Uterus (tissue), 2 donors: ENCODE results near the gene GINM1.

ENCODE experiments used
- POLR2A ChIP-seq, 2 donors: fragments of 450-650 bp; IDR thresholded peaks; one replicate each; pipeline ENCODE4 v1.6.1; 2016; ENCODE audit warnings: antibody characterized with exemption in 2 of 2, mild to moderate bottlenecking in 1 of 2, moderate library complexity in 1 of 2
- TF ChIP-seq, protein P1 (sequence below), 4 experiments: fragments of 200-600 bp in 2 of 4; fragments of 450-650 bp in 2 of 4; sonication (generic) in 2 of 4; IDR thresholded peaks; one replicate each; pipeline ENCODE4 v1.5.1; 2016 to 2019; ENCODE audit warnings: antibody characterized with exemption in 4 of 4, mild to moderate bottlenecking in 2 of 4, moderate library complexity in 1 of 4

DNA sequence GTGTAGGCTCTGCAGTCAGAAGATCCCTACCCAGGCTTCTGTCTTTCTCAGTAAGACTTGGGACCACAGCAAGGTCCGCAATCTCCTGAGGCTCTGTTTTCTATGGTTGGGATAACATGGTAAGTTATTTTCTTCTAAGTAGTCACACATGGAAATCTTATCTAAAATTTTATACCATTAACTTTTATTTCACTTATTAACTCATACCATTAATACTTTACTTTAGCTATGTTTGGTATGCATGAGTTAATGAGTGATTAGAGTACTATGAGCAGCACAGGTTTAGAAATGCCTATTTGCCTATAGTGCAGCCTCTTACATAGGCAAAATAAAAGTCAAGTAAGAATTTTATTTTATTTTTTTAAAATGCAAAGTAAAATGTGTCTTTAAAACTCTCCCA lies 27.2 kb downstream of the GINM1 start:
- TF ChIP-seq POLR2A (IDR thresholded peaks at IDR 0.05) = no peak
- TF ChIP-seq, protein P1, sequence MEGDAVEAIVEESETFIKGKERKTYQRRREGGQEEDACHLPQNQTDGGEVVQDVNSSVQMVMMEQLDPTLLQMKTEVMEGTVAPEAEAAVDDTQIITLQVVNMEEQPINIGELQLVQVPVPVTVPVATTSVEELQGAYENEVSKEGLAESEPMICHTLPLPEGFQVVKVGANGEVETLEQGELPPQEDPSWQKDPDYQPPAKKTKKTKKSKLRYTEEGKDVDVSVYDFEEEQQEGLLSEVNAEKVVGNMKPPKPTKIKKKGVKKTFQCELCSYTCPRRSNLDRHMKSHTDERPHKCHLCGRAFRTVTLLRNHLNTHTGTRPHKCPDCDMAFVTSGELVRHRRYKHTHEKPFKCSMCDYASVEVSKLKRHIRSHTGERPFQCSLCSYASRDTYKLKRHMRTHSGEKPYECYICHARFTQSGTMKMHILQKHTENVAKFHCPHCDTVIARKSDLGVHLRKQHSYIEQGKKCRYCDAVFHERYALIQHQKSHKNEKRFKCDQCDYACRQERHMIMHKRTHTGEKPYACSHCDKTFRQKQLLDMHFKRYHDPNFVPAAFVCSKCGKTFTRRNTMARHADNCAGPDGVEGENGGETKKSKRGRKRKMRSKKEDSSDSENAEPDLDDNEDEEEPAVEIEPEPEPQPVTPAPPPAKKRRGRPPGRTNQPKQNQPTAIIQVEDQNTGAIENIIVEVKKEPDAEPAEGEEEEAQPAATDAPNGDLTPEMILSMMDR (IDR thresholded peaks at IDR 0.05) = no peak
